NCI-H2227 (cell line): Measurements from ENCODE around the gene SPHKAP.
"Not testable (repeated sequence)": the region's sequence is repeated elsewhere in the genome, so short reads cannot be mapped to it uniquely, and the experiment has no call there.

Experiments
- DNase-seq: peaks from one replicate; lab custom pipeline; 2025; ENCODE audit not compliant: unreplicated experiment; lab: John Stamatoyannopoulos, UW

SPHKAP gene

GRCh38 chr2:228104215-228104614 is 77.3 kb downstream of the SPHKAP start:
- no peak for DNase-seq

- no peak for DNase-seq
These were observed 78.1 kb downstream of the SPHKAP start for GRCh38 chr2:228103379-228103778.

- DNase-seq = no peak
These were observed 78.5 kb downstream of the SPHKAP start for GRCh38 chr2:228102949-228103348.

- DNase-seq = no peak
These were observed 87.0 kb downstream of the SPHKAP start for GRCh38 chr2:228094377-228094921.

- no peak for DNase-seq
These were observed 89.4 kb downstream of the SPHKAP start for GRCh38 chr2:228092056-228092455.

GRCh38 chr2:228086561-228086960 is 94.9 kb downstream of the SPHKAP start:
- no peak for DNase-seq

- DNase-seq = no peak
These were observed 96.8 kb downstream of the SPHKAP start for GRCh38 chr2:228084717-228085116.

GRCh38 chr2:228083131-228083530 is 98.4 kb downstream of the SPHKAP start:
- no peak for DNase-seq

GRCh38 chr2:228082571-228082970 is 98.9 kb downstream of the SPHKAP start:
- no peak for DNase-seq

GRCh38 chr2:228079194-228079593 is 102.3 kb downstream of the SPHKAP start:
- no peak for DNase-seq

- DNase-seq = not testable (repeated sequence)
These were observed 104.8 kb downstream of the SPHKAP start for GRCh38 chr2:228076695-228077094.

GRCh38 chr2:228072669-228073068 is 108.8 kb downstream of the SPHKAP start:
- no peak for DNase-seq

GRCh38 chr2:228067309-228067708 is 114.2 kb downstream of the SPHKAP start:
- no peak for DNase-seq

GRCh38 chr2:228066126-228066798 is 115.2 kb downstream of the SPHKAP start:
- DNase-seq = no peak

- DNase-seq = no peak
These were observed 115.8 kb downstream of the SPHKAP start for GRCh38 chr2:228065686-228066085.

- no peak for DNase-seq
These were observed 116.6 kb downstream of the SPHKAP start for GRCh38 chr2:228064796-228065315.

GRCh38 chr2:228064024-228064423 is 117.5 kb downstream of the SPHKAP start:
- no peak for DNase-seq

- no peak for DNase-seq
These were observed 117.9 kb downstream of the SPHKAP start for GRCh38 chr2:228063558-228063957.

GRCh38 chr2:228059735-228060134 is 121.8 kb downstream of the SPHKAP start:
- no peak for DNase-seq

- DNase-seq = no peak
These were observed 125.0 kb downstream of the SPHKAP start for GRCh38 chr2:228056293-228057097.

GRCh38 chr2:228048838-228049490 is 132.5 kb downstream of the SPHKAP start:
- DNase-seq = no peak
